ENCODE data around the gene PRKCE.

DNA sequence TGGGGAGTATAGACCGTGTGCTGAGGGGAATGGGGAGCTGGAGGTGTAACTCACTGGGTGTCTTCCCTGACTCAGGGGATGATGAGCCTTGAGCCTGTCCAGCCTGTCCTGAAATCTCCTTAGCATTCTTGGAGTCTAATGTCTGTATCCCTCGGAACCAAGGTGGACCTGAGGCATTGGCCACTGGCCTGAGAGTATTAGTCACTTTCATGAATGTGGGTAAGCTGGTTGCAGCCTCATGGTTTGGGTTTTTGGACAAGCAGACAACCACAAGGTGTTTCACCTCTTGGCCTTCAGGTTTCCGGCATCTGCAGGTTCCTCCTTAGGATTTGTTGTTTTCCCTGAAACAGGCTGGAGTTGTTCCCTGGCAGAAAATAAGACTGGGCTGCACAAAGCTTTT lies 63.2 kb downstream of the PRKCE start:
- TF ChIP-seq SIN3A (IDR thresholded peaks at IDR 0.05; ENCODE audit: borderline replicate concordance, insufficient read depth, low read depth, low read length) (no peak), POLR2AphosphoS5 (IDR thresholded peaks at IDR 0.05; ENCODE audit: low read depth, low read length) (no peak), REST (IDR thresholded peaks at IDR 0.05; ENCODE audit: insufficient read depth in 1 of 2, low read depth in 2 of 2, low read length in 1 of 2) (no peak)
- TF ChIP-seq, protein P1, sequence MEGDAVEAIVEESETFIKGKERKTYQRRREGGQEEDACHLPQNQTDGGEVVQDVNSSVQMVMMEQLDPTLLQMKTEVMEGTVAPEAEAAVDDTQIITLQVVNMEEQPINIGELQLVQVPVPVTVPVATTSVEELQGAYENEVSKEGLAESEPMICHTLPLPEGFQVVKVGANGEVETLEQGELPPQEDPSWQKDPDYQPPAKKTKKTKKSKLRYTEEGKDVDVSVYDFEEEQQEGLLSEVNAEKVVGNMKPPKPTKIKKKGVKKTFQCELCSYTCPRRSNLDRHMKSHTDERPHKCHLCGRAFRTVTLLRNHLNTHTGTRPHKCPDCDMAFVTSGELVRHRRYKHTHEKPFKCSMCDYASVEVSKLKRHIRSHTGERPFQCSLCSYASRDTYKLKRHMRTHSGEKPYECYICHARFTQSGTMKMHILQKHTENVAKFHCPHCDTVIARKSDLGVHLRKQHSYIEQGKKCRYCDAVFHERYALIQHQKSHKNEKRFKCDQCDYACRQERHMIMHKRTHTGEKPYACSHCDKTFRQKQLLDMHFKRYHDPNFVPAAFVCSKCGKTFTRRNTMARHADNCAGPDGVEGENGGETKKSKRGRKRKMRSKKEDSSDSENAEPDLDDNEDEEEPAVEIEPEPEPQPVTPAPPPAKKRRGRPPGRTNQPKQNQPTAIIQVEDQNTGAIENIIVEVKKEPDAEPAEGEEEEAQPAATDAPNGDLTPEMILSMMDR (IDR thresholded peaks at IDR 0.05): no peak
